ENCODE results near the gene KCNIP3.

The KCNIP3 gene

DNA sequence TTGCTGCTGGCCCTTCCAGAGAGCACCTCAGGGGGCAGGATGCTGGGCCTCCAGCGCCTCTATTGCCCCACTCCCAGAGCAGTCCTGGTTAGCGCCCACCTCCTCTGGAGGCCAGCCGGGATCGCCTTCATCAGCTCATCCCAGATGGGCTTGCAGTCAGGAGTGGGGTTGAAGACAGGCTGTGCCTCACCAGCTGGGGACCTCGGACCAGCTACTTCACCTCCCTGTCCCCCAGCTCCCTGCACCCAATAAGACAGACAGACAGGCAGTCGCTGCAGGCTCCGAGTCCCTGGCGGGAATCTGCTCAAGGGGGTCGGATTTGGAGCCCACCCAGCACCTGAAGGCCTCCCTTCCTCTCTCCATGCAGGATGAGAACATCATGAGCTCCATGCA lies 86.5 kb downstream of the KCNIP3 start:
- Histone ChIP-seq H3K4ac (ENCODE audit: low read depth in 1 of 2, low read length in 2 of 2) (no peak overlapping the region), H3K4me1 (ENCODE audit: control insufficient read depth, insufficient read depth, low read depth, low read length) (peaks cover 16% of the 10 kb centered on the region), H2BK15ac (ENCODE audit: low read depth, poor library complexity, severe bottlenecking) (no peak overlapping the region), H3K27ac (ENCODE audit: low read length, poor library complexity, severe bottlenecking) (no peak overlapping the region), H3K9me3 (ENCODE audit: control insufficient read depth, low read length) (no peaks in the 10 kb centered on the region), H3K9ac (ENCODE audit: low read length) (no peak overlapping the region), H4K91ac (ENCODE audit: low read length) (no peak overlapping the region), H2BK120ac (ENCODE audit: low read depth, low read length) (no peak overlapping the region), H3K4me3 (ENCODE audit: insufficient read depth in 1 of 2, low read depth in 1 of 2, low read length in 2 of 2) (no peak overlapping the region), H4K8ac (ENCODE audit: low read length) (no peak overlapping the region), H3K36me3 (ENCODE audit: control insufficient read depth in 1 of 2, insufficient read depth in 2 of 2, low read depth in 1 of 2, low read length in 2 of 2) (peaks cover 0 to 56% of the 10 kb centered on the region in 2 experiments), H2AFZ (ENCODE audit: low read depth, low read length) (no peak overlapping the region), H2BK12ac (ENCODE audit: low read length in 2 of 2) (no peak overlapping the region), H2BK5ac (ENCODE audit: low read depth, low read length, poor library complexity, severe bottlenecking) (no peak overlapping the region), H3K27me3 (ENCODE audit: control insufficient read depth in 1 of 2, insufficient read depth in 1 of 2, low read length in 2 of 2) (peaks cover 0 to 18% of the 10 kb centered on the region in 2 experiments), H2AK5ac (ENCODE audit: low read length, severe bottlenecking) (no peak overlapping the region), H3K23ac (ENCODE audit: low read length in 2 of 2) (no peak overlapping the region), H3K79me1 (replicated peaks; ENCODE audit: low read length, poor library complexity, severe bottlenecking) (no peaks in the 10 kb centered on the region), H3K4me2 (ENCODE audit: low read length, poor library complexity, severe bottlenecking) (no peak overlapping the region), H3K14ac (ENCODE audit: low read length in 2 of 2) (no peak overlapping the region), H3K18ac (ENCODE audit: low read depth in 1 of 2, low read length in 2 of 2) (no peak overlapping the region)
- DNase-seq, result no peak
- 89% methylated on average over 9 of the region's 9 CpGs for WGBS

DNA sequence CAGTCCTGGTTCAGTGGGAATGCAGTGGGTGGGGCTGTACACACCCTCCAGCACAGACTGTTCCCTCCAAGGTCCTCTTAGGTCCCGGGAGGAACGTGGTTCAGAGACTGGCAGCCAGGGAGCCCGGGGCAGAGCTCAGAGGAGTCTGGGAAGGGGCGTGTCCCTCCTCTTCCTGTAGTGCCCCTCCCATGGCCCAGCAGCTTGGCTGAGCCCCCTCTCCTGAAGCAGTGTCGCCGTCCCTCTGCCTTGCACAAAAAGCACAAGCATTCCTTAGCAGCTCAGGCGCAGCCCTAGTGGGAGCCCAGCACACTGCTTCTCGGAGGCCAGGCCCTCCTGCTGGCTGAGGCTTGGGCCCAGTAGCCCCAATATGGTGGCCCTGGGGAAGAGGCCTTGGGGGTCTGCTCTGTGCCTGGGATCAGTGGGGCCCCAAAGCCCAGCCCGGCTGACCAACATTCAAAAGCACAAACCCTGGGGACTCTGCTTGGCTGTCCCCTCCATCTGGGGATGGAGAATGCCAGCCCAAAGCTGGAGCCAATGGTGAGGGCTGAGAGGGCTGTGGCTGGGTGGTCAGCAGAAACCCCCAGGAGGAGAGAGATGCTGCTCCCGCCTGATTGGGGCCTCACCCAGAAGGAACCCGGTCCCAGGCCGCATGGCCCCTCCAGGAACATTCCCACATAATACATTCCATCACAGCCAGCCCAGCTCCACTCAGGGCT lies 87.9 kb downstream of the KCNIP3 start:
- no peak overlapping the region for H2BK15ac ChIP-seq (ENCODE audit: low read depth, poor library complexity, severe bottlenecking)
- peaks cover 0 to 46% of the 10 kb centered on the region in 2 experiments for H3K36me3 ChIP-seq (ENCODE audit: control insufficient read depth in 1 of 2, insufficient read depth in 2 of 2, low read depth in 1 of 2, low read length in 2 of 2)
- no peaks in the 10 kb centered on the region for H3K79me1 ChIP-seq (replicated peaks; ENCODE audit: low read length, poor library complexity, severe bottlenecking)
- H3K4me2 ChIP-seq (ENCODE audit: low read length, poor library complexity, severe bottlenecking), result no peak overlapping the region
- no peak overlapping the region for H2AFZ ChIP-seq (ENCODE audit: low read depth, low read length)
- H4K8ac ChIP-seq (ENCODE audit: low read length), result no peak overlapping the region
- no peak overlapping the region for H2BK12ac ChIP-seq (ENCODE audit: low read length in 2 of 2)
- no peak overlapping the region for H2BK5ac ChIP-seq (ENCODE audit: low read depth, low read length, poor library complexity, severe bottlenecking)
- no peak overlapping the region for H3K27ac ChIP-seq (ENCODE audit: low read length, poor library complexity, severe bottlenecking)
- no peak overlapping the region for H3K4ac ChIP-seq (ENCODE audit: low read depth in 1 of 2, low read length in 2 of 2)
- H3K23ac ChIP-seq (ENCODE audit: low read length in 2 of 2), result no peak overlapping the region
- H2AK5ac ChIP-seq (ENCODE audit: low read length, severe bottlenecking), result no peak overlapping the region
- no peaks in the 10 kb centered on the region for H3K9me3 ChIP-seq (ENCODE audit: control insufficient read depth, low read length)
- no peak for DNase-seq
- H2BK120ac ChIP-seq (ENCODE audit: low read depth, low read length), result no peak overlapping the region
- H3K27me3 ChIP-seq (ENCODE audit: control insufficient read depth in 1 of 2, insufficient read depth in 1 of 2, low read length in 2 of 2), result peaks cover 0 to 18% of the 10 kb centered on the region in 2 experiments
- no peak overlapping the region for H3K9ac ChIP-seq (ENCODE audit: low read length)
- no peak overlapping the region for H4K91ac ChIP-seq (ENCODE audit: low read length)
- no peak overlapping the region for H3K4me3 ChIP-seq (ENCODE audit: insufficient read depth in 1 of 2, low read depth in 1 of 2, low read length in 2 of 2)
- no peak overlapping the region for H3K14ac ChIP-seq (ENCODE audit: low read length in 2 of 2)
- H3K4me1 ChIP-seq (ENCODE audit: control insufficient read depth, insufficient read depth, low read depth, low read length), result peaks cover 22% of the 10 kb centered on the region
- WGBS, result 66% methylated on average over 12 of the region's 12 CpGs
- H3K18ac ChIP-seq (ENCODE audit: low read depth in 1 of 2, low read length in 2 of 2), result no peak overlapping the region

DNA sequence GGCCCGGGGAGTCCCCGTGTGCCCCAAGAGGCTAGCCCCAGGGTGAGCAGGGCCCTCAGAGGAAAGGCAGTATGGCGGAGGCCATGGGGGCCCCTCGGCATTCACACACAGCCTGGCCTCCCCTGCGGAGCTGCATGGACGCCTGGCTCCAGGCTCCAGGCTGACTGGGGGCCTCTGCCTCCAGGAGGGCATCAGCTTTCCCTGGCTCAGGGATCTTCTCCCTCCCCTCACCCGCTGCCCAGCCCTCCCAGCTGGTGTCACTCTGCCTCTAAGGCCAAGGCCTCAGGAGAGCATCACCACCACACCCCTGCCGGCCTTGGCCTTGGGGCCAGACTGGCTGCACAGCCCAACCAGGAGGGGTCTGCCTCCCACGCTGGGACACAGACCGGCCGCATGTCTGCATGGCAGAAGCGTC lies 88.4 kb downstream of the KCNIP3 start:
- no peaks in the 10 kb centered on the region for H3K9me3 ChIP-seq (ENCODE audit: control insufficient read depth, low read length)
- no peak overlapping the region for H3K4ac ChIP-seq (ENCODE audit: low read depth in 1 of 2, low read length in 2 of 2)
- 75% methylated on average over 8 of the region's 12 CpGs for WGBS
- H3K4me2 ChIP-seq (ENCODE audit: low read length, poor library complexity, severe bottlenecking), result no peak overlapping the region
- no peak overlapping the region for H2BK5ac ChIP-seq (ENCODE audit: low read depth, low read length, poor library complexity, severe bottlenecking)
- H2AK5ac ChIP-seq (ENCODE audit: low read length, severe bottlenecking), result no peak overlapping the region
- H3K4me3 ChIP-seq (ENCODE audit: insufficient read depth in 1 of 2, low read depth in 1 of 2, low read length in 2 of 2), result no peak overlapping the region
- no peak overlapping the region for H4K91ac ChIP-seq (ENCODE audit: low read length)
- H3K27ac ChIP-seq (ENCODE audit: low read length, poor library complexity, severe bottlenecking), result no peak overlapping the region
- no peak overlapping the region for H3K14ac ChIP-seq (ENCODE audit: low read length in 2 of 2)
- H3K27me3 ChIP-seq (ENCODE audit: control insufficient read depth in 1 of 2, insufficient read depth in 1 of 2, low read length in 2 of 2), result peaks cover 0 to 18% of the 10 kb centered on the region in 2 experiments
- H2BK120ac ChIP-seq (ENCODE audit: low read depth, low read length), result no peak overlapping the region
- peaks cover 22% of the 10 kb centered on the region for H3K4me1 ChIP-seq (ENCODE audit: control insufficient read depth, insufficient read depth, low read depth, low read length)
- no peak overlapping the region for H3K9ac ChIP-seq (ENCODE audit: low read length)
- DNase-seq, result no peak
- H3K36me3 ChIP-seq (ENCODE audit: control insufficient read depth in 1 of 2, insufficient read depth in 2 of 2, low read depth in 1 of 2, low read length in 2 of 2), result peaks cover 0 to 46% of the 10 kb centered on the region in 2 experiments
- H3K79me1 ChIP-seq (replicated peaks; ENCODE audit: low read length, poor library complexity, severe bottlenecking), result no peaks in the 10 kb centered on the region
- H3K18ac ChIP-seq (ENCODE audit: low read depth in 1 of 2, low read length in 2 of 2), result no peak overlapping the region
- no peak overlapping the region for H2BK15ac ChIP-seq (ENCODE audit: low read depth, poor library complexity, severe bottlenecking)
- no peak overlapping the region for H2BK12ac ChIP-seq (ENCODE audit: low read length in 2 of 2)
- no peak overlapping the region for H4K8ac ChIP-seq (ENCODE audit: low read length)
- H2AFZ ChIP-seq (ENCODE audit: low read depth, low read length), result no peak overlapping the region
- H3K23ac ChIP-seq (ENCODE audit: low read length in 2 of 2), result no peak overlapping the region

DNA sequence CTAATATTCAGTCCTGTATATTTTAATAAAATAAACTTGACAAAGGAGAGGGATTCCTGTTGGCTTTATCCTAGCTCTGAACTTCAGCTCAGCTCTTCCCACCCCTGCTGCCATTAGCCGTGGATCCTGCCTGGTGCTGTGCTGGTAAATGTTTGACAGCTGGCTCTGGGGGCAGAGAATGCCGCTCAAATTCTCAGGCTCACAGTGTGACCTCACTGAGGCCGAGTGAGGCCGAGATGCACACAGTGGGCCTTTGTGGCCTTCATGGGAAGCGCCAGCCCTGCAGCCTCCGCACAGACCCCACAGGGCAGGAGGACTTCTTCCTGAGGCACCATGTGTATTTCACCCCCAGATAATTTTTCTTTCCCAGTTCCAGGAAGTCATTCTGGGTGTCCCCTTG lies 88.9 kb downstream of the KCNIP3 start:
- Histone ChIP-seq H4K8ac (ENCODE audit: low read length) (no peak overlapping the region), H3K4me1 (ENCODE audit: control insufficient read depth, insufficient read depth, low read depth, low read length) (peaks cover 22% of the 10 kb centered on the region), H3K36me3 (ENCODE audit: control insufficient read depth in 1 of 2, insufficient read depth in 2 of 2, low read depth in 1 of 2, low read length in 2 of 2) (peaks cover 0 to 46% of the 10 kb centered on the region in 2 experiments), H3K79me1 (replicated peaks; ENCODE audit: low read length, poor library complexity, severe bottlenecking) (no peaks in the 10 kb centered on the region), H3K23ac (ENCODE audit: low read length in 2 of 2) (no peak overlapping the region), H3K9me3 (ENCODE audit: control insufficient read depth, low read length) (no peaks in the 10 kb centered on the region), H3K27ac (ENCODE audit: low read length, poor library complexity, severe bottlenecking) (no peak overlapping the region), H2AK5ac (ENCODE audit: low read length, severe bottlenecking) (no peak overlapping the region), H3K18ac (ENCODE audit: low read depth in 1 of 2, low read length in 2 of 2) (no peak overlapping the region), H3K4ac (ENCODE audit: low read depth in 1 of 2, low read length in 2 of 2) (no peak overlapping the region), H3K4me3 (ENCODE audit: insufficient read depth in 1 of 2, low read depth in 1 of 2, low read length in 2 of 2) (no peak overlapping the region), H2BK15ac (ENCODE audit: low read depth, poor library complexity, severe bottlenecking) (no peak overlapping the region), H3K27me3 (ENCODE audit: control insufficient read depth in 1 of 2, insufficient read depth in 1 of 2, low read length in 2 of 2) (peaks cover 0 to 18% of the 10 kb centered on the region in 2 experiments), H4K91ac (ENCODE audit: low read length) (no peak overlapping the region), H3K14ac (ENCODE audit: low read length in 2 of 2) (no peak overlapping the region), H3K9ac (ENCODE audit: low read length) (no peak overlapping the region), H2BK12ac (ENCODE audit: low read length in 2 of 2) (no peak overlapping the region), H3K4me2 (ENCODE audit: low read length, poor library complexity, severe bottlenecking) (no peak overlapping the region), H2AFZ (ENCODE audit: low read depth, low read length) (no peak overlapping the region), H2BK120ac (ENCODE audit: low read depth, low read length) (no peak overlapping the region), H2BK5ac (ENCODE audit: low read depth, low read length, poor library complexity, severe bottlenecking) (no peak overlapping the region)
- DNase-seq, result no peak
- 92% methylated on average over 5 of the region's 6 CpGs for WGBS
